HEK293T (cell line): ENCODE data around the gene PPP6R3.

ENCODE experiments used
- CTCF ChIA-PET: fragments of 350-600 bp; formaldehyde crosslinking; extraction: SDS; loops from one replicate; lab custom pipeline; 2021; ENCODE audit warnings: antibody characterized with exemption, inconsistent platforms; lab: Yijun Ruan, JAX
- POLR2A ChIA-PET: fragments of 350-600 bp; formaldehyde crosslinking; extraction: SDS; loops from one replicate; lab custom pipeline; 2020; ENCODE audit warnings: antibody characterized with exemption, inconsistent platforms; lab: Yijun Ruan, JAX
- DNase-seq: peaks from one replicate; pipeline ENCODE4 v3.0.0; 2012; ENCODE audit warnings: mixed read lengths; ENCODE audit errors: extremely low spot score
- ARNT ChIP-seq: fragments of 450-650 bp; IDR thresholded peaks from 2 replicates; pipeline ENCODE4 v1.6.1; 2017; ENCODE audit warnings: mild to moderate bottlenecking
- BHLHE40 ChIP-seq: fragments of 450-650 bp; IDR thresholded peaks from 2 replicates; pipeline ENCODE4 v1.6.1; 2016; ENCODE audit warnings: mild to moderate bottlenecking, moderate library complexity, borderline replicate concordance
- CTBP1 ChIP-seq: fragments of 450-650 bp; IDR thresholded peaks from 2 replicates; pipeline ENCODE4 v1.6.1; 2016; ENCODE audit warnings: borderline replicate concordance
- ELF4 ChIP-seq: fragments of 450-650 bp; IDR thresholded peaks from 2 replicates; pipeline ENCODE4 v1.6.1; 2017; ENCODE audit warnings: antibody characterized with exemption
- FOXA1 ChIP-seq: fragments of 450-650 bp; IDR thresholded peaks from 2 replicates; pipeline ENCODE4 v1.6.1; 2016; ENCODE audit warnings: mild to moderate bottlenecking
- FOXK2 ChIP-seq: fragments of 450-650 bp; IDR thresholded peaks from 2 replicates; pipeline ENCODE4 v1.6.1; 2016; ENCODE audit warnings: mild to moderate bottlenecking
- FOXM1 ChIP-seq: fragments of 450-650 bp; IDR thresholded peaks from 2 replicates; pipeline ENCODE4 v1.6.1; 2017; ENCODE audit warnings: mild to moderate bottlenecking, borderline replicate concordance
- HDGF ChIP-seq: fragments of 450-650 bp; IDR thresholded peaks from 2 replicates; pipeline ENCODE4 v1.6.1; 2017; ENCODE audit warnings: antibody characterized with exemption, borderline replicate concordance
- L3MBTL2 ChIP-seq: fragments of 450-650 bp; conservative IDR thresholded peaks from 2 replicates; pipeline ENCODE4 v1.6.1; 2016; ENCODE audit warnings: mild to moderate bottlenecking
- LEF1 ChIP-seq: fragments of 450-650 bp; IDR thresholded peaks from 2 replicates; pipeline ENCODE4 v1.6.1; 2017; ENCODE audit warnings: mild to moderate bottlenecking, borderline replicate concordance
- NFRKB ChIP-seq: fragments of 450-650 bp; IDR thresholded peaks from 2 replicates; pipeline ENCODE4 v1.6.1; 2016; ENCODE audit warnings: mild to moderate bottlenecking, moderate library complexity
- SP1 ChIP-seq: fragments of 450-650 bp; IDR thresholded peaks from 2 replicates; pipeline ENCODE4 v1.6.1; 2017
- SUZ12 ChIP-seq: fragments of 450-650 bp; IDR thresholded peaks from 2 replicates; pipeline ENCODE4 v1.6.1; 2016; ENCODE audit warnings: mild to moderate bottlenecking
- TARDBP ChIP-seq: fragments of 450-650 bp; IDR thresholded peaks from 2 replicates; pipeline ENCODE4 v1.6.1; 2016
- ZNF384 ChIP-seq: fragments of 450-650 bp; IDR thresholded peaks from 2 replicates; pipeline ENCODE4 v1.6.1; 2016
- TF ChIP-seq, protein P1 (sequence below): fragments of 450-650 bp; IDR thresholded peaks from 2 replicates; pipeline ENCODE4 v1.6.1; 2016

The PPP6R3 gene

DNA sequence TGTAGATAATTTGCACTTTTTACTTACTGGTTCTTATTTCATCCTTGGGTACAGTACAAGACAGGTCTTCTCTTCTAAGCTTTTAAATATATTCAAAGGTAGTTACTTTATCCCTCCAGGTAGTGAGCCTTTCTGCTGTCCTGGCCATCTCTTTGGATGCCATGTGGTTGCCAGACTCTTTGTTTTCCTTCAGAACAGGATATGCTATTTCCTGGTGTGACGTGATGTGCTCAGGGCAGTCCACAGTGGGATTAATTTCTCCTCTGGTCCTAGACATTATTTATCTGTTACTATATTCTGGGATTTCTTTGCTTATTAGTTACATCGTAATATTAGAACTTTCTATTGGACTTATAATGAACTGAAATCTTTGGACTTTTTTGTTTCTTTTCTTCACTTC is 63.7 kb downstream of the PPP6R3 start:
- CTCF ChIA-PET: no interaction called here
- POLR2A ChIA-PET: no interaction called here
- no peak for DNase-seq
- TF ChIP-seq FOXM1: no peak
- no peak for TF ChIP-seq HDGF
- TF ChIP-seq CTBP1: no peak
- no peak for TF ChIP-seq TARDBP
- TF ChIP-seq L3MBTL2: no peak
- no peak for TF ChIP-seq SP1
- TF ChIP-seq FOXA1: no peak
- TF ChIP-seq ARNT: no peak
- no peak for TF ChIP-seq NFRKB
- TF ChIP-seq SUZ12: no peak
- TF ChIP-seq ZNF384: no peak
- no peak for TF ChIP-seq BHLHE40
- TF ChIP-seq ELF4: no peak
- TF ChIP-seq FOXK2: no peak
- TF ChIP-seq, protein P1, sequence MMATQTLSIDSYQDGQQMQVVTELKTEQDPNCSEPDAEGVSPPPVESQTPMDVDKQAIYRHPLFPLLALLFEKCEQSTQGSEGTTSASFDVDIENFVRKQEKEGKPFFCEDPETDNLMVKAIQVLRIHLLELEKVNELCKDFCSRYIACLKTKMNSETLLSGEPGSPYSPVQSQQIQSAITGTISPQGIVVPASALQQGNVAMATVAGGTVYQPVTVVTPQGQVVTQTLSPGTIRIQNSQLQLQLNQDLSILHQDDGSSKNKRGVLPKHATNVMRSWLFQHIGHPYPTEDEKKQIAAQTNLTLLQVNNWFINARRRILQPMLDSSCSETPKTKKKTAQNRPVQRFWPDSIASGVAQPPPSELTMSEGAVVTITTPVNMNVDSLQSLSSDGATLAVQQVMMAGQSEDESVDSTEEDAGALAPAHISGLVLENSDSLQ: no peak
- TF ChIP-seq LEF1: no peak

DNA sequence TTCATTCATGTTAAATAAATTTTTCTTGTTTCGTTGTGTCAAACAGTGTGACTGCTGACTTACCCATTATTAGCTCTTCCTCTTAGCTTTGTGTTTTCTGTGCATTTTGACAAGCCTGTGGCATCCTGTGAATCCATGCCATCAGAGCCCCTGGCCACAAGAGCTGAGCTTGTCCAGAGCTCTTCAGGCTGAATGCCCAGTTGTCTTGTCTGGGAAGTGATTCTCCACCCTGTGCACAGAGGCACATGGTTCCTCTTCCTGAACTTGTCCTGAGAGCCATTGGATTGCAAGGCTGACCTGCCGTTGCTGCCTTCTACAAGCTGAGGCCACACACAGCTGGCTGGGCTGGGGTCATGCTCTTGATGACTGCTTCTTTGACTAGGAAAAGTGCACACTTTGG is 64.1 kb downstream of the PPP6R3 start:
- DNase-seq: no peak
- TF ChIP-seq NFRKB: no peak
- TF ChIP-seq SP1: no peak
- no peak for TF ChIP-seq TARDBP
- TF ChIP-seq HDGF: no peak
- TF ChIP-seq, protein P1: no peak
- TF ChIP-seq FOXK2: no peak
- TF ChIP-seq FOXM1: no peak
- TF ChIP-seq BHLHE40: no peak
- no peak for TF ChIP-seq L3MBTL2
- no peak for TF ChIP-seq ARNT
- TF ChIP-seq CTBP1: no peak
- TF ChIP-seq ELF4: no peak
- no peak for TF ChIP-seq FOXA1
- no peak for TF ChIP-seq ZNF384
- no peak for TF ChIP-seq SUZ12
- ChIA-PET POLR2A (no interaction called here), CTCF (interaction anchor here (1.3 kb wide), 1 partner anchor 20 kb away, joined by 3 read pairs; no protein-coding TSS in a partner anchor)

DNA sequence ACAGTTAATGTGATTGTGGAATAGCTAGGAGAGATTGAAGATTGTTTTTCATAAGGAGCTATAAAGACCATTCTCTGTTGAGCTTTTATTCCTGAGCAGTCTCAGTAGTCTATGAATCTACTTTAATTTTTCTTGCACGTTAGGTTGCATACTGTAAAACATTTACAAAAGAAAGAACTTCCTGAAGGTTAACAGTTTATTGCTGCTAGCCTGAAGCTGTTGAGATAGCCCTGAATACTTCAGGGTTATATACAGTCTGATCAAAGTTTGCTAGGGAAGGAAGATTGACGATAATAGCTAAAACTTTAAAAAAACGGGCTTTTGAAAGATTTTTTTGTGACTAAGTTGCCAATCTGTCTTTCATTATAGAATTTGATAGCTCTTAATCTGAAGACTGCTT is 64.8 kb downstream of the PPP6R3 start:
- no peak for DNase-seq
- TF ChIP-seq FOXK2 (no peak), TARDBP (no peak), NFRKB (no peak), SP1 (no peak), ARNT (no peak), LEF1 (no peak), ELF4 (no peak), L3MBTL2 (no peak), CTBP1 (no peak), FOXA1 (no peak), FOXM1 (no peak), BHLHE40 (no peak), ZNF384 (no peak), HDGF (no peak), SUZ12 (no peak)
- TF ChIP-seq, protein P1: no peak
- ChIA-PET POLR2A (no interaction called here), CTCF (interaction anchor here (1.3 kb wide), 1 partner anchor 21 kb away, joined by 3 read pairs; no protein-coding TSS in a partner anchor)

DNA sequence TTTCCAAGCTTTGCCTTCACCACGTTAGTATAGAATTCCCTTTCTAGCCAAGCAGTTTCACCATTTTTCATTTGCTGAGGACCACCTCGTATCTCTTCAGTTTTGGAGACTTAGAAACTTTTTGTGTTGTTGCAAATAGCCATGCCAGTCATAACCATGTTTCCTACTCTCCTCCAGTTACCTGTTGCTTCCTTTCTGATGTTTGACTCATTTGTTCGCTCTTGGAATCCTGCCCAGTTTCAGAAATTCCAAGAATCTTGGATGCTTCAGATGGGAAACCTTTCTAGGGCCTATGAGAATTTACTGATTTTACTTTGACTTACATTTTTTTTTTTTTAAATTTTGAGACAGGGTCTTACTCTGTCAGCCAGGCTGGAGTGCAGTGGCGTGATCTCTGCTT is 65.4 kb downstream of the PPP6R3 start:
- ChIA-PET POLR2A (no interaction called here), CTCF (interaction anchor here (1.3 kb wide), 1 partner anchor 21 kb away, joined by 3 read pairs; no protein-coding TSS in a partner anchor)
- no peak for DNase-seq
- TF ChIP-seq ELF4 (no peak), TARDBP (no peak)

DNA sequence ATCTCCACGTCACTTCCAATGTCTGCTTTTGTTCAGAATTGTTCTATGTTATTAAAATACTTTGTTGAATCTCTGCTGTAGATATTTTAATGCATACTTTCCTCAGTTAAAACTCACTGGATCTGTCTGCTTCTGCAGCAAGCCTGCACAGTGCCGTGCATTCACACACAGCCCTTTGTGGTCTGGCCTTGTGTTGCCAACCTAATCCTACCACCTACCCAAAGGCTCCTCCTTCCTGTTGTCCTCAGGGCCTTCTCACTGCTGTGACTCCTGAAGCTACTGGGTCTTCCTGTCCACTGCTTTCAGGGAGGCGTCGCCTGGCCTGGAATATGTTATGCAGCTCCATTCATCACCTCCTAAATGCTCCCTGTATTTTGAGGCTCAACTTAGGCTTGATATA is 67.0 kb downstream of the PPP6R3 start:
- DNase-seq: no peak
- ChIA-PET CTCF (no interaction called here), POLR2A (no interaction called here)
- no peak for TF ChIP-seq FOXM1
- TF ChIP-seq SP1: no peak
- TF ChIP-seq BHLHE40: no peak
- no peak for TF ChIP-seq CTBP1
- TF ChIP-seq LEF1: no peak
- no peak for TF ChIP-seq ZNF384
- TF ChIP-seq FOXA1: no peak
- TF ChIP-seq HDGF: no peak
- TF ChIP-seq NFRKB: no peak
- TF ChIP-seq SUZ12: no peak
- TF ChIP-seq TARDBP: no peak
- TF ChIP-seq L3MBTL2: no peak
- no peak for TF ChIP-seq ELF4
- no peak for TF ChIP-seq FOXK2

DNA sequence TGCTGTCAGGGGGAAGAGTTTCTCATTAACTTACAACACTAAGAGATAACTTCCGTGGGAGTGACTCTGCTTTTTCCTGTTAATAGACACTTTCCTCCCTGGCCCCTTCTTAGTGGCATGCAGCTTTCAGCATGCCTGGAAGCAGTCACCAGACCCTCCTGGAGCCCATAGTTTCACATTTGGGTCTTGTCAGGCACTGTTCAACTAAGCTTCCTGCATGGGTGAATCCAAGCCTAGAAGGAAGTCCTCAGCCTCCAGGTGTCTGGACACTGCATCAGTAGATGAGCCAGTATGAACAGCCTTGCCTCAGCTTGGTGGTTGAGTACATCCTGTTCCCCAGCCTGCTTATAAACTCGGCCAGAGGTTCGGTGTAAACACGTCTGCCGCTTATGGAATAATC is 68.1 kb downstream of the PPP6R3 start:
- CTCF ChIA-PET: interaction anchor here (0.6 kb wide), 1 partner anchor 73 kb away, joined by 3 read pairs; no protein-coding TSS in a partner anchor
- POLR2A ChIA-PET: no interaction called here
- DNase-seq: no peak
- TF ChIP-seq FOXK2 (no peak), L3MBTL2 (no peak), HDGF (no peak), LEF1 (no peak), ARNT (no peak), FOXM1 (no peak), FOXA1 (no peak), CTBP1 (no peak), NFRKB (no peak), ELF4 (no peak), BHLHE40 (no peak), TARDBP (no peak)
